K562 (cell line): ENCODE measurements around the gene SMOC2. TPM values are rescaled to one million over a fixed set of nuclear protein-coding genes. Genes with fewer than 3 reads are reported as not detected.

Experiments used
- ATAC-seq: fragments of 200-7000 bp; cut with Tn5 transposase; 3 replicates; pipeline ENCODE4 v1.9.1; 2020; ENCODE audit warnings: moderate library complexity
- BruUV-seq: library from RNA; stranded (reverse); fragments of 400-500 nt; replicated peaks from 2 replicates; lab custom pipeline; 2021; lab: Mats Ljungman, UMichigan
- CTCF ChIA-PET: fragments of 300-600 bp; formaldehyde crosslinking; extraction: SDS; loops from one replicate; lab custom pipeline; 2021; ENCODE audit warnings: low intra/inter-chr PET ratio; lab: Yijun Ruan, JAX
- POLR2A ChIA-PET: fragments of 300-600, 350-650 bp; sonication (Branson Sonifier 250); formaldehyde crosslinking; extraction: SDS; loops from one replicate; lab custom pipeline; 2021; ENCODE audit warnings: antibody characterized with exemption, inconsistent platforms; lab: Yijun Ruan, JAX
- DNase-seq, 4 experiments: peaks; one replicate each; pipeline versions ENCODE4 v3.0.0 to v3.0.0-alpha.2; 2011 to 2018; ENCODE audit warnings: low spot score in 3 of 4, mixed read lengths in 3 of 4; ENCODE audit errors: extremely low read depth in 1 of 4
- FAIRE-seq: peaks from 2 replicates; lab custom pipeline; 2011; peaks lifted over from hg19 to GRCh38; lab: Jason Lieb, UNC
- H2AFZ ChIP-seq: 2 replicates; pipeline ENCODE4 v1.6.0; 2011; ENCODE audit warnings: low read depth, low read length, control low read depth, inconsistent platforms
- H3K27ac ChIP-seq: fragments of 200-600 bp; 3 replicates; pipeline ENCODE4 v1.8.0; 2011; ENCODE audit warnings: low read depth, mild to moderate bottlenecking, control low read depth, inconsistent platforms, low read length, moderate library complexity, mixed read lengths; ENCODE audit errors: extremely low read depth
- H3K27me3 ChIP-seq, 2 experiments: fragments of 300-600 bp in 1 of 2; 2 replicates in 1 of 2; 3 replicates in 1 of 2; pipeline versions ENCODE4 v1.6.0 to v1.8.0; 2011; ENCODE audit warnings: inconsistent platforms in 2 of 2, low read length in 2 of 2, mild to moderate bottlenecking in 1 of 2, mixed read lengths in 1 of 2, moderate library complexity in 1 of 2; ENCODE audit not compliant: control insufficient read depth in 2 of 2, insufficient read depth in 2 of 2
- H3K36me3 ChIP-seq: fragments of 300-600 bp; 3 replicates; pipeline ENCODE4 v1.8.0; 2011; ENCODE audit warnings: mild to moderate bottlenecking, low read length, inconsistent platforms; ENCODE audit not compliant: control insufficient read depth, insufficient read depth
- H3K4me1 ChIP-seq, 2 experiments: fragments of 200-600 bp in 1 of 2; replicated peaks in 1 of 2; 2 replicates in 1 of 2; 3 replicates in 1 of 2; pipeline versions ENCODE4 v1.5.1 to v1.8.0; 2011; ENCODE audit warnings: inconsistent platforms in 2 of 2, low read length in 2 of 2, mild to moderate bottlenecking in 1 of 2, mixed read lengths in 1 of 2, moderate library complexity in 1 of 2; ENCODE audit not compliant: control insufficient read depth in 2 of 2, insufficient read depth in 2 of 2
- H3K4me2 ChIP-seq: 2 replicates; pipeline ENCODE4 v1.6.1; 2011; ENCODE audit warnings: low read length, control low read depth, inconsistent platforms, mixed read lengths; ENCODE audit not compliant: insufficient read depth
- H3K4me3 ChIP-seq: fragments of 200-600 bp; sonication (generic), shearing (Covaris generic); 2 replicates; pipeline ENCODE4 v1.5.1; 2016; ENCODE audit warnings: control low read depth, inconsistent platforms
- H3K79me2 ChIP-seq: fragments of 200-600 bp; 3 replicates; pipeline ENCODE4 v1.8.0; 2011; ENCODE audit warnings: low read length, inconsistent platforms; ENCODE audit not compliant: control insufficient read depth, insufficient read depth
- H3K9ac ChIP-seq, 2 experiments: 2 replicates each; pipeline versions ENCODE4 v1.6.0 to v1.6.1; 2011; ENCODE audit warnings: low read depth in 2 of 2, low read length in 2 of 2, control low read depth in 1 of 2, inconsistent platforms in 1 of 2, mild to moderate bottlenecking in 1 of 2, mixed read lengths in 1 of 2; ENCODE audit not compliant: insufficient read depth in 1 of 2
- H3K9me1 ChIP-seq: one replicate; pipeline ENCODE4 v1.6.0; 2011; ENCODE audit warnings: inconsistent platforms, mild to moderate bottlenecking, low read length, moderate library complexity; ENCODE audit not compliant: control insufficient read depth, insufficient read depth
- H3K9me3 ChIP-seq: replicated peaks from 2 replicates; pipeline ENCODE4 v1.5.1; 2011; ENCODE audit warnings: low read depth, low read length, inconsistent platforms; ENCODE audit not compliant: control insufficient read depth, insufficient read depth
- H4K20me1 ChIP-seq: replicated peaks from 2 replicates; pipeline ENCODE4 v1.6.1; 2011; ENCODE audit warnings: low read length, inconsistent platforms, mixed read lengths; ENCODE audit not compliant: control insufficient read depth, insufficient read depth
- ATF6 ChIP-seq: sonication (generic); formaldehyde crosslinking; IDR thresholded peaks from 2 replicates; pipeline ENCODE4 v1.4.0; 2020; ENCODE audit warnings: mild to moderate bottlenecking, missing genetic modification reagents
- RCOR1 ChIP-seq, 2 experiments: IDR thresholded peaks; 2 replicates each; pipeline ENCODE4 v1.6.1; 2012; ENCODE audit warnings: low read depth in 2 of 2, low read length in 2 of 2, borderline replicate concordance in 1 of 2, improper control_type of control experiment in 1 of 2
- SP1 ChIP-seq: sonication (generic); formaldehyde crosslinking; IDR thresholded peaks from 2 replicates; pipeline ENCODE4 v1.8.1; 2022; ENCODE audit warnings: mild to moderate bottlenecking, missing genetic modification reagents
- ZNF592 ChIP-seq: fragments of 450-650 bp; IDR thresholded peaks from 2 replicates; pipeline ENCODE4 v1.6.1; 2017; ENCODE audit warnings: antibody characterized with exemption, mild to moderate bottlenecking
- WGBS: fragments of 100-300 bp; shearing (Covaris generic); methylation state at CpG from one replicate; pipeline ENCODE4 v1.1.6; 2016; ENCODE audit warnings: low coverage, mixed read lengths; ENCODE audit not compliant: insufficient coverage; ENCODE audit errors: missing lambda C conversion rate; 5-methylcytosine and 5-hydroxymethylcytosine counted together
- in situ Hi-C: fragments of 300-500 bp; cut with MboI; formaldehyde crosslinking; loops from 4 replicates; pipeline ENCODE4 v1.15.0; 2018; ENCODE audit warnings: inconsistent platforms, mixed read lengths
- intact Hi-C: fragments of 100-400 bp; cut with micrococcal nuclease; formaldehyde crosslinking; loops from 2 replicates; pipeline ENCODE4 v1.14.2; 2022
- polyA plus RNA-seq, 8 experiments: library from polyadenylated mRNA; depleted of rRNA in 4 of 8; stranded (reverse) in 5 of 8; unstranded in 3 of 8; fragments of >200 nt; fragmentation: Nextera tagmentation in 2 of 8; fragmentation: Illumina TruSeq in 1 of 8; extraction: Ambion mirVana in 2 of 8; extraction: Trizol in 1 of 8; gene quantifications; 2 replicates each; pipeline versions ENCODE4 v1.2.1 to v1.2.3, GENCODE V29; 2011 to 2014; ENCODE audit warnings: inconsistent platforms in 1 of 8, missing spikeins in 1 of 8
- total RNA-seq, 7 experiments: library from RNA; depleted of rRNA in 6 of 7; stranded (reverse); fragments of >200 nt in 6 of 7; fragmentation: Illumina TruSeq in 2 of 7; extraction: Trizol in 2 of 7; gene quantifications; 2 replicates each; pipeline versions ENCODE4 v1.2.1 to v1.2.3, GENCODE V29; 2011 to 2021; ENCODE audit warnings: low replicate concordance in 1 of 7

SMOC2 gene
- total and polyA plus RNA-seq, 9 of the 15 experiments (the other 6 are each of a cell fraction or from before 2014, with no cell fraction given): 0.45 to 2.3 (median 1.1) TPM

DNA sequence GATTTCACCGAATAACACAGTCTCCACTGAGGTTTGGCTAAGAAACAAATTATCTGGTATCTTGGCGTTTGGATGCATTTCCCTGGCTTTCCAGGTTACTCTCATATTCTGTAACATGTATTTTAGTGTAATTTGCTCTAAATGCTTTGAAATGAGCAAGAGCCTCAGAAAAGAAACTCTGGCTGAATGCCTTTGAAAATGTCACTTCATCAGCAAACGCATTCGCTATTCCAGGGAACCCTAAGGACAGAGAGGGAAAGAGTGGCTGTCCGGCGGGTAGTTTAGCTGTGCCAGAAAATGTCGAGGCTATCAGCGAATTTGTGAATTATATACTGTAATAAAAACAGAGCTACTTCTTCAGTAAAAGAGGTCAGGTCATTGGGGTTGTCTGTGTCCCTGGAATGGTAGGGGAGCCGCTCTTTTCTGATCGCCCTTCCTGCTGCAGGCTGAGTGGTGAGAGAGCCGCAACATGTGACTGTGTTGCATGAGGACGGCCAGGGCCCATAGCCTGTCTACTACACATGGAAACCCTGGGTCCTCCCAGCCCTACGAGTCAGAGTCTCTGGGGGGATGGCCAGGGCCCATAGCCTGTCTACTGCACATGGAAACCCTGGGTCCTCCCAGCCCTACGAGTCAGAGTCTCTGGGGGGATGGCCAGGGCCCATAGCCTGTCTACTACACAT lies 57.3 kb downstream of the SMOC2 start:
- Histone ChIP-seq H3K9me3 (no peaks in the 10 kb centered on the region), H3K9ac (no peak overlapping the region), H4K20me1 (peaks cover 11% of the 10 kb centered on the region; the same call in 1 of the 2 replicates), H3K79me2 (no peaks in the 10 kb centered on the region), H3K4me3 (no peak overlapping the region), H3K36me3 (no peaks in the 10 kb centered on the region), H3K4me2 (no peak overlapping the region), H2AFZ (no peak overlapping the region), H3K4me1 (peaks cover 0 to 13% of the 10 kb centered on the region in 2 experiments; a peak in 1 of 5 replicates), H3K27ac (no peak overlapping the region), H3K9me1 (peaks cover 3% of the 10 kb centered on the region), H3K27me3 (peaks cover 3 to 37% of the 10 kb centered on the region in 2 experiments; a peak in 3 of 5 replicates)
- CTCF ChIA-PET: no interaction called here
- intact Hi-C loops (no loop called here), in situ Hi-C loops (no loop called here)
- POLR2A ChIA-PET: no interaction called here
- FAIRE-seq: no peak
- ATAC-seq: no peak
- no peak for DNase-seq
- BruUV-seq: no TSS peak
- no peak for TF ChIP-seq ATF6 (CRISPR knock-in tag)
- TF ChIP-seq RCOR1 (IDR thresholded peaks at IDR 0.05; ENCODE audit: borderline replicate concordance in 1 of 2, low read depth in 2 of 2, low read length in 2 of 2): no peak
- TF ChIP-seq SP1 (CRISPR knock-in tag): no peak
- TF ChIP-seq ZNF592: no peak
- 9% methylated on average over 14 of the region's 14 CpGs for WGBS
